ENCODE data around the gene PIEZO2.
"Not testable (repeated sequence)": the region's sequence is repeated elsewhere in the genome, so short reads cannot be mapped to it uniquely, and the experiment has no call there.

PIEZO2 gene

DNA sequence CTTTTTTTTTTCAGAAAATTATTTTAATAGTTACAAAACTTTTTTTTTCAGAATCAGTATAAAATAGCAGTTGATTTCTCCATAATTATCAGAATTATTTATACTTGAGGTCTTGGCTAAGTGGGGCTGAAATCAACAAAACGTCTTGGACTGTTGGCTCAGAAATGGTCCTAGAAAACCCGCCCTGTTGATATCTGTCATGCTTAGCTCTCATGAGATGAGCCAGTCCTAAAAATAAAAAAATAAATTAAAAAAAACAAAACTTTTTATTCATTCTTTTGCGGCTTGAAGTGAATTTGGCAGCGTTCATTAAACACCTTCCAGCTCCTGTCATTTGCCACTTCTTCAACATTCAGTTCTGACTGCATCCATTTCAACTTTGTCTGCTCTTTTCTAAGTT is 525.8 kb downstream of the PIEZO2 start:
- H3K4me1 ChIP-seq (ENCODE audit: control insufficient read depth, insufficient read depth, low read length); H3K9me3 ChIP-seq (ENCODE audit: control insufficient read depth, insufficient read depth, low read length); H3K27me3 ChIP-seq (ENCODE audit: control insufficient read depth, insufficient read depth, low read length); H3K36me3 ChIP-seq (ENCODE audit: control insufficient read depth, insufficient read depth, low read length); H3K4me3 ChIP-seq (ENCODE audit: low read length); H3K27ac ChIP-seq (ENCODE audit: low read length); DNase-seq (ENCODE audit: low read depth, low spot score): not testable (repeated sequence)
- WGBS (ENCODE audit: insufficient coverage, insufficient read length): no CpG with 5 or more reads among the region's 4 CpGs

DNA sequence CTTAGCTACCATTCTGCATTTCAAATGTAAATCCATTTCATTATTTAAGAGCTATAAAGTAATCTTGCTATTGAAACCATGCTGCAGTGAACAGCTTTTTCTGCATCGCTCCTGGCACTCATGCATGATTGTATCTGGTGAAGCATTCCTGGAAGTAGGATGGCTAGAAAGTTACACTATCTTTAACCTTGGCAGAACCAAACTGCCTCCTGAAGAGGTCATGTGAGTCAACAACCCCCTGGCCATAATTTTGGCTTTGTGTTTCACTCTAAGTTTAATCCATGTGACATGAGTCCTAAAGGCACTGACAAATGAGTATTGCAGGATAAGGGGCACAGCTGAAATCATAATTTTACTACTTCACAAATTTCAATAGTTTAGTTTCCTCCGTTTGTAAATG is 526.4 kb downstream of the PIEZO2 start:
- no CpG with 5 or more reads among the region's 2 CpGs for WGBS (ENCODE audit: insufficient coverage, insufficient read length)
- H3K27ac ChIP-seq (ENCODE audit: low read length); H3K4me3 ChIP-seq (ENCODE audit: low read length); H3K4me1 ChIP-seq (ENCODE audit: control insufficient read depth, insufficient read depth, low read length); DNase-seq (ENCODE audit: low read depth, low spot score); H3K27me3 ChIP-seq (ENCODE audit: control insufficient read depth, insufficient read depth, low read length); H3K9me3 ChIP-seq (ENCODE audit: control insufficient read depth, insufficient read depth, low read length); H3K36me3 ChIP-seq (ENCODE audit: control insufficient read depth, insufficient read depth, low read length): not testable (repeated sequence)

DNA sequence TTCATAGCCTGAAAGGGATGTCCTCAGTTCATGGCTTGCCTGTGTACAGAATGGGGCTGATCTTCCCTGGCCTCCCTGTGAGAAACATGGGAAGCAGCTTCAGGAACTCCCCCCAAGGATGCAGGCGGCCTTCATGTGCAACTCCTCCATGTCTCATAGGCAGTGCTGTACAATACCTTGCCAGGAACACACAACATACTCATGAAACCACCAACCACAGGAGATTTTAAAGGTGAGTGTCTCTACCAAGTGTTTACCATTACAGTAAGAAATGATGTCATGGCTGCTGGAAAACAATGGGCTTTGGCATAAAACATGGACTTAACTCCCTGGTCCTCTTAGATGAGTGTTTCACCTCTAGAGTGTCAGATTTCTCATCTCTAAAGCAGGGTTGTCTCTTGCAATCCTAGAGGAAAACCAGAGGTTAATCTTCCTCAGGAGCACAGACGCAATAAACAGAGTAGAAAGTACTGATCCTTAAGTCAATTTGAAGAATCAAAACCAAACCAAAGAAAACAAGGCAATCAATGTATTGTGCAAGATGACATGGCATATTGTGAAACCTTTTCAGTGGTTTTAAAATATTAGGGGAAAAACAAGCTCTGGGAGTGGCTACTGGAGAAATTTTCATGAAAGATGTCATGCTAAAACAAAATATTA is 528.6 kb downstream of the PIEZO2 start:
- WGBS (ENCODE audit: insufficient coverage, insufficient read length): no CpG with 5 or more reads among the region's 2 CpGs
- not testable (repeated sequence) for H3K4me3 ChIP-seq (ENCODE audit: low read length); H3K36me3 ChIP-seq (ENCODE audit: control insufficient read depth, insufficient read depth, low read length); H3K4me1 ChIP-seq (ENCODE audit: control insufficient read depth, insufficient read depth, low read length); H3K9me3 ChIP-seq (ENCODE audit: control insufficient read depth, insufficient read depth, low read length); DNase-seq (ENCODE audit: low read depth, low spot score); H3K27me3 ChIP-seq (ENCODE audit: control insufficient read depth, insufficient read depth, low read length); H3K27ac ChIP-seq (ENCODE audit: low read length)

Measured in iPS DF 6.9 (cell line).